Endothelial cell of umbilical vein (primary cell): Measurements from ENCODE around the gene CNTNAP2.

Experiments
- EZH2 ChIP-seq: IDR thresholded peaks from 2 replicates; pipeline ENCODE4 v1.6.1; 2012; ENCODE audit warnings: borderline replicate concordance, low read depth, mild to moderate bottlenecking, moderate library complexity, low read length, inconsistent platforms; ENCODE audit not compliant: severe bottlenecking
- FOS ChIP-seq: IDR thresholded peaks from 2 replicates; pipeline ENCODE4 v1.6.1; 2011; ENCODE audit warnings: mild to moderate bottlenecking, low read length, moderate library complexity, borderline replicate concordance; ENCODE audit not compliant: insufficient read depth
- GATA2 ChIP-seq: IDR thresholded peaks from 2 replicates; pipeline ENCODE4 v1.7.0; 2011; ENCODE audit warnings: low read depth, mild to moderate bottlenecking, moderate library complexity, mixed read lengths, low read length; ENCODE audit not compliant: insufficient read length, insufficient read depth
- JUN ChIP-seq: IDR thresholded peaks from 2 replicates; pipeline ENCODE4 v1.6.1; 2011; ENCODE audit warnings: borderline replicate concordance, low read depth; ENCODE audit not compliant: insufficient read length, insufficient read depth
- MYC ChIP-seq: IDR thresholded peaks from one replicate; pipeline ENCODE4 v1.6.1; 2011; ENCODE audit warnings: mild to moderate bottlenecking, low read depth, low read length
- POLR2A ChIP-seq: IDR thresholded peaks from 2 replicates; pipeline ENCODE4 v1.6.1; 2012; ENCODE audit warnings: low read depth, mild to moderate bottlenecking, control low read depth, low read length
- POLR2AphosphoS5 ChIP-seq: IDR thresholded peaks from 2 replicates; pipeline ENCODE4 v1.6.1; 2012; ENCODE audit warnings: low read depth, mild to moderate bottlenecking, control low read depth, low read length, moderate library complexity; ENCODE audit not compliant: insufficient read depth
- TF ChIP-seq, protein P1 (sequence below), 2 donors: IDR thresholded peaks; 1 replicate in 1 of 2; 2 replicates in 1 of 2; pipeline ENCODE4 v1.5.1; 2011; ENCODE audit warnings: low read length in 2 of 2, mild to moderate bottlenecking in 2 of 2, moderate library complexity in 2 of 2, control low read depth in 1 of 2, inconsistent platforms in 1 of 2, low read depth in 1 of 2; ENCODE audit not compliant: insufficient read depth in 1 of 2; ENCODE audit errors: extremely low read depth in 1 of 2
- TF ChIP-seq, protein P2 (sequence below): IDR thresholded peaks from 2 replicates; pipeline ENCODE4 v1.6.1; 2011; ENCODE audit not compliant: insufficient read depth, insufficient read length

DNA sequence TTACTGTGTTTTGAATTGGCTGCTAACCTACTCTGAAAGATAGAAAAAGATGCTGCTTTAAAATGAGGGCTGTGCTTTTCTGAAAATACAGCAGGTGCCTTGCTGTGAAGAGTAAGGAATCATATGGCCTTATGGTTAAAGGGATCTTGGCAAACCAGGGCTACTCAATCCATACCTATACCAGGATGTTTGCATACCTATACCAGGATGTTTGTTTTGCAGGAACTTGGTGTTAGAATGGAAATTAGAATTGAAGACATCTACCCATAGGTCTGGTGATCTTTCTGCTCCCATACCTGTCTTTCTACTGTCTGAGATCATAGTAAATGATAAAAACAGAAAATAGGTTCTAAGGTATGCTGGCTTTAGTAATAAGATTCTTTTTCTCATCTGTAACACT, 2273.8 kb downstream of the CNTNAP2 start:
- TF ChIP-seq, protein P1, sequence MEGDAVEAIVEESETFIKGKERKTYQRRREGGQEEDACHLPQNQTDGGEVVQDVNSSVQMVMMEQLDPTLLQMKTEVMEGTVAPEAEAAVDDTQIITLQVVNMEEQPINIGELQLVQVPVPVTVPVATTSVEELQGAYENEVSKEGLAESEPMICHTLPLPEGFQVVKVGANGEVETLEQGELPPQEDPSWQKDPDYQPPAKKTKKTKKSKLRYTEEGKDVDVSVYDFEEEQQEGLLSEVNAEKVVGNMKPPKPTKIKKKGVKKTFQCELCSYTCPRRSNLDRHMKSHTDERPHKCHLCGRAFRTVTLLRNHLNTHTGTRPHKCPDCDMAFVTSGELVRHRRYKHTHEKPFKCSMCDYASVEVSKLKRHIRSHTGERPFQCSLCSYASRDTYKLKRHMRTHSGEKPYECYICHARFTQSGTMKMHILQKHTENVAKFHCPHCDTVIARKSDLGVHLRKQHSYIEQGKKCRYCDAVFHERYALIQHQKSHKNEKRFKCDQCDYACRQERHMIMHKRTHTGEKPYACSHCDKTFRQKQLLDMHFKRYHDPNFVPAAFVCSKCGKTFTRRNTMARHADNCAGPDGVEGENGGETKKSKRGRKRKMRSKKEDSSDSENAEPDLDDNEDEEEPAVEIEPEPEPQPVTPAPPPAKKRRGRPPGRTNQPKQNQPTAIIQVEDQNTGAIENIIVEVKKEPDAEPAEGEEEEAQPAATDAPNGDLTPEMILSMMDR (IDR thresholded peaks at IDR 0.05; ENCODE audit: extremely low read depth in 1 of 2, insufficient read depth in 1 of 2, low read depth in 1 of 2, low read length in 2 of 2), result no peak
- TF ChIP-seq EZH2 (no peak), JUN (no peak), POLR2AphosphoS5 (no peak), POLR2A (no peak), FOS (no peak), MYC (no peak), GATA2 (no peak)
- TF ChIP-seq, protein P2, sequence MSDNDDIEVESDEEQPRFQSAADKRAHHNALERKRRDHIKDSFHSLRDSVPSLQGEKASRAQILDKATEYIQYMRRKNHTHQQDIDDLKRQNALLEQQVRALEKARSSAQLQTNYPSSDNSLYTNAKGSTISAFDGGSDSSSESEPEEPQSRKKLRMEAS, result no peak
